ENCODE measurements around the gene FRMD3.

The FRMD3 gene

DNA sequence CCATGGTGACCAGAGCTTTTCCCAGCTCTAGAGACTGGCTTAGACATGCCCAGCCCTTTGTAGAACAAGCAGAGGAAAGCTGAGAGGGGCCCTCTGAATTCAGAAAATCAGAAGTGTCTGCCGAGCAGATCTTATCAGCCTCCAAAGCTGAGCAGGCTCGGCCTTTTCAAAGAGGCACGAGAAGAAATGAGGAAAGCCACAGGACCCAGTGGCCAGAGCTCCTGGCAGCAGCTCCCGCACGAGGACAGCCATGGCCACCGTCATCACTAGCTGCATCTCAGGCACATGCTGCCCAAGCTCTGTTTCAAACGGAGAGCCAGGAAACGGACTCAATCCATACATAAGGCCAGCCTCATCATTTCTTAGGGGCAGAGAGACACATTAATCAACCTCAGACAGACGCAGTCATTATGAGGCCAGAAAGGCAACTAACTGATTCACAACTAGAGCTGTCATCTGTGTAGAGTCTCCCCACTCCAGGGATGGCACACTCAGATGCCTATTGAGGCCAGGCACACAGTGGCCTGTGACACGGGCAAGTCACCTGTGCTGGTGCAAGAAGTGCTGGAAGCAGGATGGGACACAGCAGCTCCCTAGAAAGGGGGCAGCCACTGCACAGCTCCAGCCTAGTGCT, 194.7 kb downstream of the FRMD3 start:
- TF ChIP-seq ZBTB7A (IDR thresholded peaks at IDR 0.05; ENCODE audit: low read depth): no peak
- TF ChIP-seq TAF1 (IDR thresholded peaks at IDR 0.05; ENCODE audit: low read depth): no peak
- TF ChIP-seq, protein P1, sequence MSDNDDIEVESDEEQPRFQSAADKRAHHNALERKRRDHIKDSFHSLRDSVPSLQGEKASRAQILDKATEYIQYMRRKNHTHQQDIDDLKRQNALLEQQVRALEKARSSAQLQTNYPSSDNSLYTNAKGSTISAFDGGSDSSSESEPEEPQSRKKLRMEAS (IDR thresholded peaks at IDR 0.05): no peak
- TF ChIP-seq, protein P2, sequence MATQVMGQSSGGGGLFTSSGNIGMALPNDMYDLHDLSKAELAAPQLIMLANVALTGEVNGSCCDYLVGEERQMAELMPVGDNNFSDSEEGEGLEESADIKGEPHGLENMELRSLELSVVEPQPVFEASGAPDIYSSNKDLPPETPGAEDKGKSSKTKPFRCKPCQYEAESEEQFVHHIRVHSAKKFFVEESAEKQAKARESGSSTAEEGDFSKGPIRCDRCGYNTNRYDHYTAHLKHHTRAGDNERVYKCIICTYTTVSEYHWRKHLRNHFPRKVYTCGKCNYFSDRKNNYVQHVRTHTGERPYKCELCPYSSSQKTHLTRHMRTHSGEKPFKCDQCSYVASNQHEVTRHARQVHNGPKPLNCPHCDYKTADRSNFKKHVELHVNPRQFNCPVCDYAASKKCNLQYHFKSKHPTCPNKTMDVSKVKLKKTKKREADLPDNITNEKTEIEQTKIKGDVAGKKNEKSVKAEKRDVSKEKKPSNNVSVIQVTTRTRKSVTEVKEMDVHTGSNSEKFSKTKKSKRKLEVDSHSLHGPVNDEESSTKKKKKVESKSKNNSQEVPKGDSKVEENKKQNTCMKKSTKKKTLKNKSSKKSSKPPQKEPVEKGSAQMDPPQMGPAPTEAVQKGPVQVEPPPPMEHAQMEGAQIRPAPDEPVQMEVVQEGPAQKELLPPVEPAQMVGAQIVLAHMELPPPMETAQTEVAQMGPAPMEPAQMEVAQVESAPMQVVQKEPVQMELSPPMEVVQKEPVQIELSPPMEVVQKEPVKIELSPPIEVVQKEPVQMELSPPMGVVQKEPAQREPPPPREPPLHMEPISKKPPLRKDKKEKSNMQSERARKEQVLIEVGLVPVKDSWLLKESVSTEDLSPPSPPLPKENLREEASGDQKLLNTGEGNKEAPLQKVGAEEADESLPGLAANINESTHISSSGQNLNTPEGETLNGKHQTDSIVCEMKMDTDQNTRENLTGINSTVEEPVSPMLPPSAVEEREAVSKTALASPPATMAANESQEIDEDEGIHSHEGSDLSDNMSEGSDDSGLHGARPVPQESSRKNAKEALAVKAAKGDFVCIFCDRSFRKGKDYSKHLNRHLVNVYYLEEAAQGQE (IDR thresholded peaks at IDR 0.05; ENCODE audit: low read depth): no peak

DNA sequence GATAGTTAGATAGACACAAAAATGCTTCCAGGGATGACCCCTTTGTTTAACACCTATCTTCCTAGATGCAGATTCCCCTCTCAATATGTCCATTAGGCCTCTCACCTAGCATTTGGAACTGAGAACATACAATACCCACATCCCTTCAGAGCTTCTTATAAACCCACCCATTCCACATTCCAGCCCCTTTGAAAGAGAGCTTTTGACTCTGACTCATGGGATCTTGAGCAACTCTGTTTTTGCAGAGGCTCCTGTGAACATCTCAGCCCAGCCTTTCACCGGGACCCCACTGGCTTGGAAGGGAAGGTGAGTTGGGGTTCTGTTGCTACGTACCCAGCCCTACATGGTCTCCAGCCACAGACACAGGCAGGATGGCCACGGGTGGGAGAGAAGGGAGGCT, 195.5 kb downstream of the FRMD3 start:
- no peak for TF ChIP-seq TCF12 (IDR thresholded peaks at IDR 0.05; ENCODE audit: low read depth)
- TF ChIP-seq TAF1 (IDR thresholded peaks at IDR 0.05; ENCODE audit: low read depth): no peak
- TF ChIP-seq, protein P1 (IDR thresholded peaks at IDR 0.05): no peak
- no peak for TF ChIP-seq RAD21 (IDR thresholded peaks at IDR 0.05; ENCODE audit: low read depth)
- TF ChIP-seq EGR1 (IDR thresholded peaks at IDR 0.05): no peak
- TF ChIP-seq FOXM1 (IDR thresholded peaks at IDR 0.05; ENCODE audit: borderline replicate concordance, low read depth): no peak
- no peak for TF ChIP-seq NFIC (IDR thresholded peaks at IDR 0.05)
- TF ChIP-seq EP300 (IDR thresholded peaks at IDR 0.05; ENCODE audit: borderline replicate concordance): no peak
- TF ChIP-seq CREB1 (IDR thresholded peaks at IDR 0.05; ENCODE audit: low read depth): no peak
- no peak for TF ChIP-seq ZBTB7A (IDR thresholded peaks at IDR 0.05; ENCODE audit: low read depth)
- no peak for TF ChIP-seq CEBPB (IDR thresholded peaks at IDR 0.05)
- TF ChIP-seq, protein P2 (IDR thresholded peaks at IDR 0.05; ENCODE audit: low read depth): no peak
- TF ChIP-seq, protein P3, sequence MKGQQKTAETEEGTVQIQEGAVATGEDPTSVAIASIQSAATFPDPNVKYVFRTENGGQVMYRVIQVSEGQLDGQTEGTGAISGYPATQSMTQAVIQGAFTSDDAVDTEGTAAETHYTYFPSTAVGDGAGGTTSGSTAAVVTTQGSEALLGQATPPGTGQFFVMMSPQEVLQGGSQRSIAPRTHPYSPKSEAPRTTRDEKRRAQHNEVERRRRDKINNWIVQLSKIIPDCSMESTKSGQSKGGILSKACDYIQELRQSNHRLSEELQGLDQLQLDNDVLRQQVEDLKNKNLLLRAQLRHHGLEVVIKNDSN (IDR thresholded peaks at IDR 0.05): no peak
- no peak for TF ChIP-seq YY1 (IDR thresholded peaks at IDR 0.05; ENCODE audit: low read depth)
- TF ChIP-seq TEAD4 (IDR thresholded peaks at IDR 0.05): no peak

DNA sequence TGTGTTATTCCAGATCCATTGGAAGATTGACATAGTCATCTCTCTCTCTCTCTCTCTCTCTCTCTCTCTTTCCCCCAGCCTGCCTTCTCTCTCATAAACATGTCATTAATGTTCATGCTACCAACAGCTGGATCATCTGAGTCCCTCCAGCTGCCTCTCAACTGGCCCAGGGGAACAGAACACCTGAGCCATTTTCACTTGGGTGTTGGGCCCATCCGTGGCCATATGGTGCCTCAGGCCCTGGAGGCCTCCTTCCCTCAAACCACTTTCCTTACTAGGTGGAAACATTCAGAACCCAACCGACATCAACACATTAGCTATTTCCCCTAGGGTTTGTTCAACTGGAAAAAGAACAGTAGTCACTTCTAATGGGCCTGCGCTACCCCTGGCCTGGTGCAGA, 196.2 kb downstream of the FRMD3 start:
- no peak for TF ChIP-seq TEAD4 (IDR thresholded peaks at IDR 0.05)
- TF ChIP-seq CEBPB (IDR thresholded peaks at IDR 0.05): no peak
- no peak for TF ChIP-seq ZBTB7A (IDR thresholded peaks at IDR 0.05; ENCODE audit: low read depth)
- TF ChIP-seq, protein P2 (IDR thresholded peaks at IDR 0.05; ENCODE audit: low read depth): no peak
- TF ChIP-seq TAF1 (IDR thresholded peaks at IDR 0.05; ENCODE audit: low read depth): no peak
- TF ChIP-seq, protein P3 (IDR thresholded peaks at IDR 0.05): no peak
- TF ChIP-seq YY1 (IDR thresholded peaks at IDR 0.05; ENCODE audit: low read depth): no peak

DNA sequence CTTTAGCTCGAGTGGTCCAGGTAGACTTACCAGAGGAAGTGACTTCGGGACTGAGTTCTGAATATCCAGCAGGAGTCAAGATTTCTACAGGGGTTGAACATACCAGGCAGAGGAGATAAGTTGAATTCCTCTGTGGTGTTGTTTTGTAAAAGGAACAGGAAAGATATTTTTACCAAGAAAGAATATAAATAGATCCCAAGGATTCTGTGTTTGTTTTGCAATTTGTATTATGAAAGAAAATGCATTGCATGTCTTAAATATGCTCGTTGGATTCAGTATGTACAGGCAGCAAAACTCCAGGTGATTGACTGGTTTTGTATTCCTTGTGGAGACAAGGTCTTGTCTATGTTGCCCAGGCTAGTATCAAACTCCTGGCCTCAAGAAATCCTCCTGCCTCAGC, 197.8 kb downstream of the FRMD3 start:
- TF ChIP-seq TCF12 (IDR thresholded peaks at IDR 0.05; ENCODE audit: low read depth): no peak
- TF ChIP-seq TEAD4 (IDR thresholded peaks at IDR 0.05): no peak
- no peak for TF ChIP-seq CEBPB (IDR thresholded peaks at IDR 0.05)
- no peak for TF ChIP-seq EP300 (IDR thresholded peaks at IDR 0.05; ENCODE audit: borderline replicate concordance)
- TF ChIP-seq CREB1 (IDR thresholded peaks at IDR 0.05; ENCODE audit: low read depth): no peak
- TF ChIP-seq, protein P1 (IDR thresholded peaks at IDR 0.05): no peak
- TF ChIP-seq YY1 (IDR thresholded peaks at IDR 0.05; ENCODE audit: low read depth): no peak
- no peak for TF ChIP-seq RAD21 (IDR thresholded peaks at IDR 0.05; ENCODE audit: low read depth)
- TF ChIP-seq, protein P3 (IDR thresholded peaks at IDR 0.05): no peak
- no peak for TF ChIP-seq ZBTB7A (IDR thresholded peaks at IDR 0.05; ENCODE audit: low read depth)
- no peak for TF ChIP-seq FOXM1 (IDR thresholded peaks at IDR 0.05; ENCODE audit: borderline replicate concordance, low read depth)
- TF ChIP-seq, protein P2 (IDR thresholded peaks at IDR 0.05; ENCODE audit: low read depth): no peak
